M059J (cell line): ENCODE data around the gene PARD3B. TPM values are rescaled to one million over a fixed set of nuclear protein-coding genes. Genes with fewer than 3 reads are reported as not detected.

Source experiments
- DNase-seq: peaks from one replicate; pipeline ENCODE4 v3.0.0-alpha.2; 2012; ENCODE audit warnings: low read depth
- total RNA-seq: library from RNA; depleted of rRNA; stranded (reverse); fragments of >200 nt; shearing (Covaris generic); gene quantifications from 2 replicates; pipeline ENCODE4 v1.2.3, GENCODE V29; 2014; rRNA removed

The PARD3B gene
- 0.86 and 1.6 TPM in 2 replicates for total RNA-seq

- DNase-seq: peak; percentile 63
These were observed at the start of gene PARD3B for GRCh38 chr2:204544961-204545860. TSS of gene PARD3B (plus strand) at chr2:204545475. CDS start at chr2:204546000, 525 bp downstream.

- no peak for DNase-seq
These were observed 48.5 kb upstream of the PARD3B start for GRCh38 chr2:204496779-204497178.

- DNase-seq: no peak
These were observed 47.4 kb upstream of the PARD3B start for GRCh38 chr2:204497855-204498254.

- no peak for DNase-seq
These were observed 47.0 kb upstream of the PARD3B start for GRCh38 chr2:204498291-204498690.

GRCh38 chr2:204503869-204504268, 41.4 kb upstream of the PARD3B start:
- peak; percentile 12 for DNase-seq

GRCh38 chr2:204504594-204504993, 40.7 kb upstream of the PARD3B start:
- DNase-seq: no peak

- peak; percentile 39 for DNase-seq
These were observed 39.8 kb upstream of the PARD3B start for GRCh38 chr2:204505488-204505887.

GRCh38 chr2:204505946-204506345, 39.3 kb upstream of the PARD3B start:
- peak; percentile 87 for DNase-seq

- no peak for DNase-seq
These were observed 37.6 kb upstream of the PARD3B start for GRCh38 chr2:204507636-204508035.

- no peak for DNase-seq
These were observed 34.4 kb upstream of the PARD3B start for GRCh38 chr2:204510709-204511420.

- no peak for DNase-seq
These were observed 30.8 kb upstream of the PARD3B start for GRCh38 chr2:204514439-204514838.

GRCh38 chr2:204515416-204515815, 29.9 kb upstream of the PARD3B start:
- no peak for DNase-seq

GRCh38 chr2:204517154-204517553, 28.1 kb upstream of the PARD3B start:
- no peak for DNase-seq

- no peak for DNase-seq
These were observed 15.3 kb upstream of the PARD3B start for GRCh38 chr2:204529795-204530463.

- no peak for DNase-seq
These were observed 14.8 kb upstream of the PARD3B start for GRCh38 chr2:204530464-204530805.

GRCh38 chr2:204533629-204534370, 11.5 kb upstream of the PARD3B start:
- DNase-seq: peak; percentile 62

- DNase-seq: no peak
These were observed 9.9 kb upstream of the PARD3B start for GRCh38 chr2:204535356-204535755.

- DNase-seq: no peak
These were observed 9.5 kb upstream of the PARD3B start for GRCh38 chr2:204535764-204536163.

- no peak for DNase-seq
These were observed 6.9 kb upstream of the PARD3B start for GRCh38 chr2:204538182-204539018.

GRCh38 chr2:204539019-204539385, 6.3 kb upstream of the PARD3B start:
- DNase-seq: no peak

- no peak for DNase-seq
These were observed 3.6 kb upstream of the PARD3B start for GRCh38 chr2:204541637-204542036.
